ENCODE results near the gene SAMD3. TPM values are rescaled to one million over a fixed set of nuclear protein-coding genes. Genes with fewer than 3 reads are reported as not detected.

The SAMD3 gene
- total RNA-seq, 1 experiment from 2014 or later, result not detected

DNA sequence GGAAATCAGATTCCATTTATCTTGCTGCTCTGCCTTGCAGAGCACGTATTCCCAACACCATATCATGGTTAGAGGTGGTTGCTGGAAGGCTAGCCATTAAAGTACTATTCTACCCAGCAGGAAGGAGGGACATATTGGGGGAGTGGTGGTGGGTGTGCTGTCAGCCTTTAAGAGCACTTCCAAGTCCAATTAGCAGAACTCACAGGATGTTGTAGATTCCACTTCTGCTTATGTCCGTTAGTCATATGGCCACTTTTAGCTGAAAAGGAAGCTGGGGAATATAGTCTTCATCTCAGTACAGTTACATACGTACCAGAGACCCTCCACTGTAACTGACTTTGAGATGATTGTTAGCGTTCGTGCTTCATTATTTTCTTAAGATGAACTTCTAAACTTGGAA, 94.4 kb downstream of the SAMD3 start:
- no peaks in the 10 kb centered on the region for H3K4me1 ChIP-seq (ENCODE audit: control insufficient read depth, insufficient read depth, low read length)
- H3K9me3 ChIP-seq (ENCODE audit: control insufficient read depth, insufficient read depth, low read depth, low read length), result no peaks in the 10 kb centered on the region
- ChIA-PET POLR2A (no interaction called here), CTCF (no interaction called here)
- no peak overlapping the region for H3K27ac ChIP-seq (ENCODE audit: low read length)
- intact Hi-C loops (cut with micrococcal nuclease; ENCODE audit: unreplicated experiment) (no loop called here), in situ Hi-C loops (cut with HindIII; ENCODE audit: low pct_unique_long_range_greater_than_20kb, low sequenced_read_pairs) (no loop called here)
- TF ChIP-seq POLR2AphosphoS5 (IDR thresholded peaks at IDR 0.05; ENCODE audit: low read depth, low read length) (no peak), SIN3A (IDR thresholded peaks at IDR 0.05; ENCODE audit: borderline replicate concordance, insufficient read depth, low read depth, low read length) (no peak), TCF7L2 (IDR thresholded peaks at IDR 0.05; ENCODE audit: low read depth, low read length) (no peak)
- TF ChIP-seq, protein P1, sequence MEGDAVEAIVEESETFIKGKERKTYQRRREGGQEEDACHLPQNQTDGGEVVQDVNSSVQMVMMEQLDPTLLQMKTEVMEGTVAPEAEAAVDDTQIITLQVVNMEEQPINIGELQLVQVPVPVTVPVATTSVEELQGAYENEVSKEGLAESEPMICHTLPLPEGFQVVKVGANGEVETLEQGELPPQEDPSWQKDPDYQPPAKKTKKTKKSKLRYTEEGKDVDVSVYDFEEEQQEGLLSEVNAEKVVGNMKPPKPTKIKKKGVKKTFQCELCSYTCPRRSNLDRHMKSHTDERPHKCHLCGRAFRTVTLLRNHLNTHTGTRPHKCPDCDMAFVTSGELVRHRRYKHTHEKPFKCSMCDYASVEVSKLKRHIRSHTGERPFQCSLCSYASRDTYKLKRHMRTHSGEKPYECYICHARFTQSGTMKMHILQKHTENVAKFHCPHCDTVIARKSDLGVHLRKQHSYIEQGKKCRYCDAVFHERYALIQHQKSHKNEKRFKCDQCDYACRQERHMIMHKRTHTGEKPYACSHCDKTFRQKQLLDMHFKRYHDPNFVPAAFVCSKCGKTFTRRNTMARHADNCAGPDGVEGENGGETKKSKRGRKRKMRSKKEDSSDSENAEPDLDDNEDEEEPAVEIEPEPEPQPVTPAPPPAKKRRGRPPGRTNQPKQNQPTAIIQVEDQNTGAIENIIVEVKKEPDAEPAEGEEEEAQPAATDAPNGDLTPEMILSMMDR (IDR thresholded peaks at IDR 0.05), result no peak
- TF ChIP-seq, protein P2, sequence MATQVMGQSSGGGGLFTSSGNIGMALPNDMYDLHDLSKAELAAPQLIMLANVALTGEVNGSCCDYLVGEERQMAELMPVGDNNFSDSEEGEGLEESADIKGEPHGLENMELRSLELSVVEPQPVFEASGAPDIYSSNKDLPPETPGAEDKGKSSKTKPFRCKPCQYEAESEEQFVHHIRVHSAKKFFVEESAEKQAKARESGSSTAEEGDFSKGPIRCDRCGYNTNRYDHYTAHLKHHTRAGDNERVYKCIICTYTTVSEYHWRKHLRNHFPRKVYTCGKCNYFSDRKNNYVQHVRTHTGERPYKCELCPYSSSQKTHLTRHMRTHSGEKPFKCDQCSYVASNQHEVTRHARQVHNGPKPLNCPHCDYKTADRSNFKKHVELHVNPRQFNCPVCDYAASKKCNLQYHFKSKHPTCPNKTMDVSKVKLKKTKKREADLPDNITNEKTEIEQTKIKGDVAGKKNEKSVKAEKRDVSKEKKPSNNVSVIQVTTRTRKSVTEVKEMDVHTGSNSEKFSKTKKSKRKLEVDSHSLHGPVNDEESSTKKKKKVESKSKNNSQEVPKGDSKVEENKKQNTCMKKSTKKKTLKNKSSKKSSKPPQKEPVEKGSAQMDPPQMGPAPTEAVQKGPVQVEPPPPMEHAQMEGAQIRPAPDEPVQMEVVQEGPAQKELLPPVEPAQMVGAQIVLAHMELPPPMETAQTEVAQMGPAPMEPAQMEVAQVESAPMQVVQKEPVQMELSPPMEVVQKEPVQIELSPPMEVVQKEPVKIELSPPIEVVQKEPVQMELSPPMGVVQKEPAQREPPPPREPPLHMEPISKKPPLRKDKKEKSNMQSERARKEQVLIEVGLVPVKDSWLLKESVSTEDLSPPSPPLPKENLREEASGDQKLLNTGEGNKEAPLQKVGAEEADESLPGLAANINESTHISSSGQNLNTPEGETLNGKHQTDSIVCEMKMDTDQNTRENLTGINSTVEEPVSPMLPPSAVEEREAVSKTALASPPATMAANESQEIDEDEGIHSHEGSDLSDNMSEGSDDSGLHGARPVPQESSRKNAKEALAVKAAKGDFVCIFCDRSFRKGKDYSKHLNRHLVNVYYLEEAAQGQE (IDR thresholded peaks at IDR 0.05; ENCODE audit: insufficient read depth in 1 of 2, low read depth in 2 of 2, low read length in 1 of 2), result no peak
- H3K36me3 ChIP-seq (ENCODE audit: control insufficient read depth, insufficient read depth, low read length), result no peaks in the 10 kb centered on the region
- no peak overlapping the region for H3K4me3 ChIP-seq (ENCODE audit: low read depth in 2 of 2, low read length in 2 of 2)
- ATAC-seq (no peak), DNase-seq (ENCODE audit: low read depth, low spot score) (no peak)
- no peaks in the 10 kb centered on the region for H3K27me3 ChIP-seq (ENCODE audit: control insufficient read depth, insufficient read depth, low read length)
- no TSS peak for BruUV-seq (replicated peaks)

DNA sequence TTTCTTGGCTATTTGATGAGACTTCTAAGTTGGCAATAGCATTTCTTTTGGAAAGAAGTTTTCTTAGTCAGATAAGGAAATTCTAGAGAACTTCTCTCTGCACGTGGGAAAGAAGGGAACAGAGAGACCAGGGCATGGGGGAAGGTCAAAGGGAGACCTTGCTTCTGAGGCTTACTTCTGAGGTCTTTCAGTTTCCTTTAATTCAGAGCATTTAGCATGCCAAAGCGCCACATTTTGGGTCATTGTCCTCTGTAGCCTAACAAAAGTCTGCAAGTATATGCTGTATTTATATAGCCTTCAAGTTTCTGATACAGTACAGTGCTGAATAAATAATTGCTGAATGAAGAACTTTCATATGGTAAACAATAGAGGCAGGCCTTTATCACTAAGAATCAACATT, 95.6 kb downstream of the SAMD3 start:
- Histone ChIP-seq H3K9me3 (ENCODE audit: control insufficient read depth, insufficient read depth, low read depth, low read length) (no peaks in the 10 kb centered on the region), H3K36me3 (ENCODE audit: control insufficient read depth, insufficient read depth, low read length) (no peaks in the 10 kb centered on the region), H3K27me3 (ENCODE audit: control insufficient read depth, insufficient read depth, low read length) (no peaks in the 10 kb centered on the region), H3K4me3 (ENCODE audit: low read depth in 2 of 2, low read length in 2 of 2) (no peak overlapping the region), H3K4me1 (ENCODE audit: control insufficient read depth, insufficient read depth, low read length) (no peaks in the 10 kb centered on the region), H3K27ac (ENCODE audit: low read length) (no peak overlapping the region)
- TF ChIP-seq SIN3A (IDR thresholded peaks at IDR 0.05; ENCODE audit: borderline replicate concordance, insufficient read depth, low read depth, low read length) (no peak), POLR2AphosphoS5 (IDR thresholded peaks at IDR 0.05; ENCODE audit: low read depth, low read length) (no peak), TCF7L2 (IDR thresholded peaks at IDR 0.05; ENCODE audit: low read depth, low read length) (no peak)
- TF ChIP-seq, protein P1 (IDR thresholded peaks at IDR 0.05), result no peak
- TF ChIP-seq, protein P2 (IDR thresholded peaks at IDR 0.05; ENCODE audit: insufficient read depth in 1 of 2, low read depth in 2 of 2, low read length in 1 of 2), result no peak
- no TSS peak for BruUV-seq (replicated peaks)
- intact Hi-C loops (cut with micrococcal nuclease; ENCODE audit: unreplicated experiment) (no loop called here), in situ Hi-C loops (cut with HindIII; ENCODE audit: low pct_unique_long_range_greater_than_20kb, low sequenced_read_pairs) (no loop called here)
- POLR2A ChIA-PET, result no interaction called here
- DNase-seq (ENCODE audit: low read depth, low spot score) (no peak), ATAC-seq (no peak)
- CTCF ChIA-PET, result no interaction called here

All from Panc1 (cell line).